Dendritic cell treated with granulocyte-macrophage colony-stimulating factor and Interleukin-4, amounts not matched to agents 40 ng/mL and 50 ng/mL, for 4 days (primary cell): Measurements from ENCODE around the gene CNBD2.
"Not testable (repeated sequence)": the region's sequence is repeated elsewhere in the genome, so short reads cannot be mapped to it uniquely, and the experiment has no call there.

Experiments
- H3K27ac Mint-ChIP-seq: one replicate; pipeline ENCODE4 v1.8.0; 2022; ENCODE audit warnings: mild to moderate bottlenecking, mixed read lengths
- H3K27me3 Mint-ChIP-seq: one replicate; pipeline ENCODE4 v1.8.0; 2022; ENCODE audit warnings: mild to moderate bottlenecking, mixed read lengths
- H3K36me3 Mint-ChIP-seq: one replicate; pipeline ENCODE4 v1.8.0; 2022; ENCODE audit warnings: low read depth, mixed read lengths
- H3K4me1 Mint-ChIP-seq: one replicate; pipeline ENCODE4 v1.8.0; 2022; ENCODE audit warnings: low read depth, mixed read lengths
- H3K4me3 Mint-ChIP-seq: one replicate; pipeline ENCODE4 v1.8.0; 2022; ENCODE audit warnings: mild to moderate bottlenecking, moderate library complexity, mixed read lengths
- H3K9me3 Mint-ChIP-seq: one replicate; pipeline ENCODE4 v1.8.0; 2022; ENCODE audit warnings: mixed read lengths
- intact Hi-C: fragments of 100-400 bp; cut with micrococcal nuclease; formaldehyde crosslinking; loops from one replicate; pipeline ENCODE4 v1.15.0; 2022

Gene CNBD2

DNA sequence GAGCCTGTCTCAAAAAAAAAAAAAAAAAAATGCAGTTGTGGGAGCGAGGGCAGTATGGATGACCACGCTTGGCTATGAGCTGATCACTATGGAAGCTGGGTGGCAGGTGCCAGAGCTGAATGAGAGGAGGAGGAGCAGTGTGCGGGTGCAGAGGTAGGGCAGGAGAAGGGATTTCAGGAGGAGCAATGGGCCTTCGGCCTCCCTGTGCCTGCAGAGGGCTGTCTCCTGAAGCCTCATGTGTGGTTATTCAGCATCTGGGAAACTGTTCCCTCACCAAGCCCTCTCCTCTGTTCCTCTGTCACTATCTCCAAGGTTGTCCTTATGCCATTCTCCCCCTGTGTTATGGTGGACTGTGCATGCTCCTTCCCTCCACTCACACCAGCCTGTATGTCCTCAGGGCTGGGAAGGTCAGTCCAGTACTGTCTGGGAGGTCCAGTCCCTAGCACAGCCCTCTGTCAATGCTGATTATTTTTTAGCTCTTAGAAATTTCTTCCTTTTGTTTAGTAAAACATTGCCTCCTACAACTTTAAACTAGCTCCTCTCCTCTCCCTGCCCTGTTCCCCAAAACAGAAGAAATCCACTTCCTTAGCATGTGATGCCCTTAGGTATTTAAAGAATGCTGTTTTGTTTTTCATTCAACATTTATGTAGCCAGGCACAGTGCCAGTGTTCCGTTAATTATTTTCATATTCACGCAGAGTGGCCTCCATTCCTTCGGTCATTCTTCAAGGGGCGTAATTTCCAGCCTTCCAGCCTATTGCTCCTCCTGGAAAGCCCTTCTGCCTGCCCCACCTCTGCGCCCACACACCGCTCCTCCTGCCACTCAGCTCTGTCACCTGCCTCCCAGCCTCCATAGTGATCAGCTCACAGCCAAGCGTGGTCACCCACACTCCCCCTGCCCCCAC, 48.9 kb downstream of the CNBD2 start:
- no peaks in the 10 kb centered on the region for H3K9me3 Mint-ChIP-seq
- no peaks in the 10 kb centered on the region for H3K36me3 Mint-ChIP-seq
- no peaks in the 10 kb centered on the region for H3K27me3 Mint-ChIP-seq
- H3K4me1 Mint-ChIP-seq, result no peaks in the 10 kb centered on the region
- H3K4me3 Mint-ChIP-seq, result no peak overlapping the region
- intact Hi-C loops, result no loop called here
- no peak overlapping the region for H3K27ac Mint-ChIP-seq

DNA sequence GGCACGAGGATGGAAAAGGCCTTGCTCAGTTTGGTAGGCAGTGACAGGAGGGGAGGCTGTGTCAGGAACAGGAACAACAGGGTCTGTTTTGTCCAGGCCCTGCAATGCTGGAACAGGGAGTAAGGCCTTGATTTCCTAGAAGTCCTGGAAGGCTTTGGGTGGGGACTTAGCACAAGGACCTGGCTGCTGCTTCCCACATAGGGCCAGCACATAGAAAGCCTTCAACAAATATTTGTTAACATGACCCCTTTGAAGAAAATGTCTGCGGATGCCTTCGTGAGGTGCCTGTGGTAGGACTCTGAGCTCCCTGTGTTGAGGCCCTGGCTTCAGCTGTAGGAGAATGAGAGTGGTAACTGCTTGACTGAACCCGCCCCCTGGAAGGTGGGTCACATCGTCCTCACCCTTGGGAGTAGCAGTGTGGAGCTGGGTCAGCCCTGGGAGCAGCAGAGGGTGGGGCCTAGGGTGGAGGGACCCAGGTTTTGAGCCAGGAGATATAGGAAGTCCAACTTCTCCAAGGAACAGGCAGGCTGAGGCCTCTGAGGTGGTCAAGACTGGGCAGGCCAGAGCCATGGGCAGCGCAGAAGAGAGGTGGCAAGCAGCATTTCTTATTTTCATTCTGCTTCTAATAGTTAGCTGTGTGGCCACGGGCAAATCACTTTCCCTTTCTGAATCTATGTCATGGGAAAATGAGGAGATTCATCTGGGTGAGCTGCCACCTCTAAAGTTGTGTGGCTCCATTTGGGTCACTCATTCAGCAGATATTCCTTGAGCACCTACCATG, 50.0 kb downstream of the CNBD2 start:
- Mint-ChIP-seq H3K27me3 (no peaks in the 10 kb centered on the region), H3K4me3 (no peak overlapping the region), H3K36me3 (no peaks in the 10 kb centered on the region), H3K9me3 (no peaks in the 10 kb centered on the region), H3K4me1 (no peaks in the 10 kb centered on the region), H3K27ac (no peak overlapping the region)
- intact Hi-C loops, result no loop called here

DNA sequence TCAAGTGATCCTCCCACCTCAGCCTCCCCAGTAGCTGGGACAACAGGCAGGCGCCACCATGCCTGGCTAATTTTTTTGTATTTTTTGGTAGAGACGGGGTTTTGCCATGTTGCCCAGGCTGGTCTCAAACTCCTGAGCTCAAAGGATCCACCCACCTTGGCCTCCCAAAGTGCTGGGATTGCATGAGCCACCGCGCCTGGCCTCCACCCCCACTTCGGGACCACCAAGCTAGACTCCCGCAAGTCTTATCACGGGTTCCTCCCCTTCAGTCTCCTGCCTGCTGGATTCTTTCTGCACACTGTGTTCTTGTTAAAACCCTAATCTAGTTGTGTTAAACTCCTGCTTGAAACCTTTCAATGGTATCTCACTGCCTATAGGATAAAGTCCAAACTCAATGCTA, 57.7 kb downstream of the CNBD2 start:
- H3K27me3 Mint-ChIP-seq, H3K4me1 Mint-ChIP-seq, H3K4me3 Mint-ChIP-seq, intact Hi-C loops, H3K9me3 Mint-ChIP-seq, H3K36me3 Mint-ChIP-seq, H3K27ac Mint-ChIP-seq: not testable (repeated sequence)

DNA sequence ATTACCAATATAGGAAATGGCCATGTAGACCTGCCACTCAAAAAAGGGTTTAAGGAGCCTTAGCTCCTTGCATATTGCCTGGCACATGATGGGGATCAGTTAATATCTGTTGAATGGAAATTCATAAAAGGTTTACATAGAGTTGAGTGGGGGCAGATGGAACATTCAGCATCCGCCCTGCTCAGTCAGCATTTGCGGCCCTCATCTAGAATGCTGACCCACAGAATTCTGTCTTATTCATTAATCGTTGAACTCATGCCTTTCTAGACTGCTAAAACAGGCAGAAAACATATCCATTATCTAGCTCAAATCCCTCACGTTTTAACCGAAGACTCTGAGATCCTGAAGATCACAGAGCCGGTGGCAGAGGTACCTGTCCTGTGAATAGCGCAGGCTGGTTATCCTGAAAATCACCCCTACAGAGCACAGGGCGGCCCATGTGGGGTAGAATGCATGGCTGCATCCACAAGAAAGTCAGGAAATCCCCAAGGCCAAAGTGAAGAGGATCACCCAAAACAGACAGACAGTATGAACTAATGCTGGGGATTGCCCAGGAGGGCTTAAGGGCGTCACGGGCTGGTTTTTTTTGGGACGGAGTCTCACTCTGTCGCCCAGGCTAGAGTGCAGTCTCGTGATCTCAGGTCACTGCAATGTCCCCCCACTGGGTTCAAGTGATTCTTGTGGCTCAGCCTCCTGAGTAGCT, 59.9 kb downstream of the CNBD2 start:
- Mint-ChIP-seq H3K27me3 (peaks cover 5% of the 10 kb centered on the region), H3K9me3 (no peaks in the 10 kb centered on the region), H3K27ac (no peak overlapping the region), H3K4me1 (no peaks in the 10 kb centered on the region), H3K4me3 (no peak overlapping the region), H3K36me3 (no peaks in the 10 kb centered on the region)
- intact Hi-C loops, result no loop called here

DNA sequence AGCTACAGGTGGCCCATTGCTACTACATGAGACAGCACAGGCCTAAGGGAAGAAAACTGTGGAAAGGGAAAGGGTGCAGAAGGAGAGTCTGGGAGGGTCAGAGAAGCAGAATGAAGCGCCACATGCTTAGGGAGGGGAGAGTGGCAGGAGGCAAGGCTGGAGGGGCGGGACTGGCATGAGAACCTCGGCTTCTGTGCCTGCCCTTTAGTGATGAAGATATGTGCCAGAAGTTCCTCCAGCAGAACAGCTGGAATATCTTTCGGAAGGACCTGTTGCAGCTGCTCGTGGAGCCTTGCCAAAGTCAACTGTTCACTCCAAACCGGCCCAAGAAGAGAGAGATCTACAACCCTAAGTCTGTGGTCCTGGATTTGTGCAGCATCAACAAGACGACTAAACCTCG, 61.8 kb downstream of the CNBD2 start:
- H3K4me1 Mint-ChIP-seq, result no peaks in the 10 kb centered on the region
- no peak overlapping the region for H3K4me3 Mint-ChIP-seq
- H3K27me3 Mint-ChIP-seq, result peaks cover 5% of the 10 kb centered on the region
- intact Hi-C loops, result no loop called here
- H3K36me3 Mint-ChIP-seq, result no peaks in the 10 kb centered on the region
- no peaks in the 10 kb centered on the region for H3K9me3 Mint-ChIP-seq
- H3K27ac Mint-ChIP-seq, result no peak overlapping the region

DNA sequence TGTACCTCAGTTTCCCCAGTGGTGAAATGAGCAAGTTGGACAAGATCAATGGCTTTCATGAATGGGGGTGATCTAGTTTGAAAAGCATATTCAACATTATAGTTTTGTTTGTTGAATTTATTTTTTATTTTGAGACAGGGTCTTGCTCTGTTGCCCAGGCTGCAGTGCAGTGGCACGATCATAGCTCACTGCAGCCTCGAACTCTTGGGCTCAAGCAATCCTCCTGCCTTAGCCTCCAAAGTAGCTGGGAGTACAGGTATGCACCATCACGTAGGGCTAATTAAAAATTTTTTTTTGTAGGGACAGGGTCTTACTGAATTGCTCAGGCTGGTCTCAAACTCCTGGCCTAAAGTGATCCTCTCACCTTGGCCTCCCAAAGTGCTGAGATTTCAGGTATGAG, 63.4 kb downstream of the CNBD2 start:
- no peaks in the 10 kb centered on the region for H3K9me3 Mint-ChIP-seq
- no peak overlapping the region for H3K4me3 Mint-ChIP-seq
- no peaks in the 10 kb centered on the region for H3K27me3 Mint-ChIP-seq

DNA sequence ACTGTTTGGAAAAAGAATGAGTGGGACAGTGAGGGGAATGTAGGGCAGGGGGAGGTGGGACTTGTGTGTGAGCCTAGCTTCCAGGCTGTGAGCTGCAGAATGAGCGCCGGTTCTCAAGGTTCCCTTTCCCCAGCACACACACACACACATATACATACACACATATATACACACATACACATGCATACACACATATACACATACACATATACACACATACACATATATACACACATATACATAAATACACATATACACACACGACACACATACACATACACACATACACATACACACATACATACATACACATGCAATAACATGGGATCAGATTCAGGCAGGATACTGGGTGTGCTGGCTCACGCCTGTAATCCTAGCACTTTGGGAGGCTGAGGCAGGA, 66.5 kb downstream of the CNBD2 start:
- no peaks in the 10 kb centered on the region for H3K9me3 Mint-ChIP-seq
- no peak overlapping the region for H3K27ac Mint-ChIP-seq
- no peaks in the 10 kb centered on the region for H3K36me3 Mint-ChIP-seq
- no peaks in the 10 kb centered on the region for H3K4me1 Mint-ChIP-seq
- intact Hi-C loops, result no loop called here
- no peak overlapping the region for H3K4me3 Mint-ChIP-seq
- no peaks in the 10 kb centered on the region for H3K27me3 Mint-ChIP-seq

More for the DNA sequence above, 63.4 kb downstream of the CNBD2 start:
- intact Hi-C loops, result no loop called here
- Mint-ChIP-seq H3K27ac (no peak overlapping the region), H3K36me3 (no peaks in the 10 kb centered on the region), H3K4me1 (no peaks in the 10 kb centered on the region)

DNA sequence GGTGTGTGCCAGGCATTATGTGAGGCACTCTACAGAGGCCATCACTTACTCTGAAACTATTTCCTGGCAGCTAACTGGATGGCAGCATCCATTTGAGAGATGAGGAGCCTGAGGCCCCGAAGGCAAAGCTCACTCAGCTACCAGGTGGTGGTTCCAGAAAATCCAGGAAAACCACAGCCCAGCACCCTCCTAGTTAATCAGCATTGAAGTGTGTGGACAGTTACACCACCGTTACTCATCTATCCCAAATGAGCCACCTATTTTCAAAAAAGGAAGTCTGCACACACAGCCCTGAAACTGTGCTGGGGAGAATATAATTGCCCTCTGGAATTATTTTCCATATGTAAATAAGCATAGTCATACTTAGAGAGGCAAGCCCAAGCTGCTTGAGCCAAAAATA, 67.4 kb downstream of the CNBD2 start:
- intact Hi-C loops, result no loop called here
- no peak overlapping the region for H3K27ac Mint-ChIP-seq
- no peak overlapping the region for H3K4me3 Mint-ChIP-seq
- H3K36me3 Mint-ChIP-seq, result no peaks in the 10 kb centered on the region
- H3K4me1 Mint-ChIP-seq, result no peaks in the 10 kb centered on the region
- no peaks in the 10 kb centered on the region for H3K9me3 Mint-ChIP-seq
- no peaks in the 10 kb centered on the region for H3K27me3 Mint-ChIP-seq

DNA sequence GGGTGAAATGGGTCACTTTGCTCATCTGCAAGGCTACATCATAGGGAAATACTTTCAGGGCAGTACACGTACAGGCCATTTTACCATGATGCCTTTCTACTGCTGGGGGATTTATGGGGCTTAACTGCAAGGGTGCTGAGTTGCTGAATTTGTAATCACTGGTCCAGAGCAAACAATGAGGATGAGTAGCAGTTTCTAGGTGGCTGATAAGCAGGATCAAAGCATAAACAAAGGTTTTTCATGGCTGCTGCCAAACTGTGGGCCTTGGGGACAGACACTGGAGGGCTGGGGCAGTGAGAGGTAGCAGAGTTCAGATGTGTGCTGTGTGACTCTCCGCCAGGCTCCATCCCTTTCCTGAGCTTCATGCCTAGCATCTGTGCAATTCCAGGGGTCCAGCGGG, 68.3 kb downstream of the CNBD2 start:
- H3K27me3 Mint-ChIP-seq, result no peaks in the 10 kb centered on the region
- intact Hi-C loops, result no loop called here
- no peak overlapping the region for H3K4me3 Mint-ChIP-seq
- H3K4me1 Mint-ChIP-seq, result peaks cover 8% of the 10 kb centered on the region
- no peaks in the 10 kb centered on the region for H3K9me3 Mint-ChIP-seq
- H3K27ac Mint-ChIP-seq, result no peak overlapping the region
- peaks cover 6% of the 10 kb centered on the region for H3K36me3 Mint-ChIP-seq

DNA sequence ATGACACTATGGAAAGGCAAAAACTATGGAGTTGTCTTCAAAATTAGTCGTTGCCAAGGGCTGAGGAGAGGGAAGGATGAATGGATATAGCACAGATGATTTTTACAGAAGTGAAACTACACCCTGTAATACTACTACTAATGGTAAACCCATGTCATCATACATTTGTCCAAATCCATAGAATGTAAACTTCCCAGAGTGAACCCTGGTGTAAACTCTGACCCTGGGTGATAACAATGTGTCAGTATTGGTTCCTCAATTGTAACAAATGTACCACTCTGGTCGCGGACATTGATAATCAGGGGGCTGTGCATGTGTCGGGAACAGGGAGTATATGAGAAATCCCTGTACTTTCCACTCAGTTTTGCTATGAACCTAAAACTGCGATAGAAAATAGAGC, 72.2 kb downstream of the CNBD2 start:
- intact Hi-C loops, result loop anchor here (10.0 kb wide), 1 partner anchor 46 kb away; no protein-coding TSS in a partner anchor
- no peak overlapping the region for H3K4me3 Mint-ChIP-seq
- H3K4me1 Mint-ChIP-seq, result peaks cover 35% of the 10 kb centered on the region
- H3K27me3 Mint-ChIP-seq, result no peaks in the 10 kb centered on the region
- peaks cover 22% of the 10 kb centered on the region for H3K36me3 Mint-ChIP-seq
- H3K27ac Mint-ChIP-seq, result no peak overlapping the region
- no peaks in the 10 kb centered on the region for H3K9me3 Mint-ChIP-seq

DNA sequence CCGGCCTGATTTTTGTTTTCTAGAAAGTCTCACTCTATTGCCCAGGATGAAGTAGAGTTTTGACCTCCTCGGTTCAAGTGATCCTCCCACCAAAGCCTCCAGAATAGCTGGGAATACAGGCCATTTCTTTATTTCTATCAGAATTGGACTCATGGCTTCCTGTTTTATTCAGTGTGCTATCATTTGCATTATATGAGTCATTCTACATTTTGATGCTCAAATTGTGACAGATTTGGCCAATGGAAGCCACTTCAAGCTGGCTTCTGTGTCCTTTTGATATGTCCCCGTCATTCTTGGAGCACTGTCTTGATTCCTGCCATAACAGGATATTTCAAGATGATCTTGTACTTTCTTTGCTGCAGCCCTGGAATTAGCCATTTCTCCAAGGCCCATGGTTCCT, 75.1 kb downstream of the CNBD2 start:
- Mint-ChIP-seq H3K4me3 (no peak overlapping the region), H3K27ac (no peak overlapping the region), H3K9me3 (no peaks in the 10 kb centered on the region), H3K36me3 (peaks cover 46% of the 10 kb centered on the region), H3K4me1 (peaks cover 56% of the 10 kb centered on the region), H3K27me3 (no peaks in the 10 kb centered on the region)
- intact Hi-C loops, result loop anchor here (10.0 kb wide), 1 partner anchor 49 kb away; no protein-coding TSS in a partner anchor

DNA sequence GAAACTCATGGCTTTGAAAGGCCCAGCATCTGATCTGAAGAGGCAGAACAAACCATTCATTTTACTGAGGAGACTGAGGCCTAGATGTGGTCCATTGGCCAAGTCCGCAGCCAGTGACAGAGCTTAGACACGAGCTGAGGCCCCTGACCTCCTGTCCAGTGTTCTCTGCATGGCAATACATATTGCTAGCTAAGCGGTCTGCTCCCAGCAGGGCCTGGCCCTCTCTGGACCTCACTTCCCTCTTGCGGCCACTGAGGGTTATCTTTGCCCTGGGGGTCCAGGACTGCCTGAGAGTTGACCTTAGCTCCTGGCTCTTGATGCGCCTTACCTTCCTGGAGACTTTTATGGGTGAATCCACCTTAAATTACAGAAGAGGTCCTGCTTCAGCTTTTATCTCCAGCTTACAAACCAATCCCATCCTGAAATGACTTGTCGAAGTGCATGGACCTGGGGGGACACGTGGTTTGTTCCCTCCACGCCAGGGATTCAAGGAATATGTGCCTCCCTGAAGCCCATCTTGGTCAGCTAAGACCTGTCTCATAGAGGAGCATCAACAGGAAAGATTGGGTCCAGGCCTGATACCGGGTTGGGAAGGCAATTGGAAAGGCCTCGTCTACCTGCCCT, 75.6 kb downstream of the CNBD2 start:
- Mint-ChIP-seq H3K4me1 (peaks cover 60% of the 10 kb centered on the region), H3K36me3 (peaks cover 52% of the 10 kb centered on the region), H3K4me3 (no peak overlapping the region), H3K27me3 (no peaks in the 10 kb centered on the region), H3K9me3 (no peaks in the 10 kb centered on the region), H3K27ac (no peak overlapping the region)
- intact Hi-C loops, result loop anchor here (10.0 kb wide), 1 partner anchor 49 kb away; no protein-coding TSS in a partner anchor

DNA sequence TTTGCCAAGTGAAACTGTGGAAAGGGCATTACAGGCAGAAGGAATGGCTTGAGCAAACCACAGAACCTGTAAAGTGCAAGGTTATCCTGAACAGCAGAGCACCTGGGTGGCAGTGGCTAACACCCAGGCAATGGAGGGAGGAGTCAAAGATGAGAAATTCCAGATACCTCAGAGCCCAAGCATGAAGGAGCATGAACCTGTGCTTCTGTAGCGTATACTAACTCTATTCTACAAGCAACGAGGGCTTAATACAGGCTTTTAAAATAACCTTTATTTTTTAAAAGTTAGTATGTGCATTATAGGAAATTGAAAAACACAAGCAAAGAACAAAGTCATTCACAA, 77.0 kb downstream of the CNBD2 start:
- Mint-ChIP-seq H3K27me3 (no peaks in the 10 kb centered on the region), H3K4me1 (peaks cover 60% of the 10 kb centered on the region), H3K27ac (no peak overlapping the region), H3K4me3 (no peak overlapping the region), H3K36me3 (peaks cover 61% of the 10 kb centered on the region), H3K9me3 (no peaks in the 10 kb centered on the region)
- intact Hi-C loops, result loop anchor here (10.0 kb wide), 1 partner anchor 51 kb away; no protein-coding TSS in a partner anchor
